D721Med (cell line): ENCODE data around the gene PDE11A.
A peak's percentile ranks its signal among the peaks of the same experiment; 100 is the strongest.

Experiments
- DNase-seq: peaks from one replicate; pipeline ENCODE4 v3.0.0; 2011; ENCODE audit warnings: low spot score; ENCODE audit not compliant: insufficient read length
- FAIRE-seq: peaks from 2 replicates; lab custom pipeline; 2011; peaks lifted over from hg19 to GRCh38; lab: Jason Lieb, UNC
- CTCF ChIP-seq: IDR thresholded peaks from 2 replicates; pipeline ENCODE4 v1.5.1; 2012; ENCODE audit warnings: mild to moderate bottlenecking, control low read depth; ENCODE audit not compliant: insufficient read depth; ENCODE audit errors: missing control alignments

The PDE11A gene

GRCh38 chr2:178074123-178075005, 1.8 kb upstream of the PDE11A start:
- FAIRE-seq (no peak), DNase-seq (no peak)
- TF ChIP-seq CTCF = no peak

- no peak for TF ChIP-seq CTCF
- FAIRE-seq (no peak), DNase-seq (no peak)
These were observed 586 bp downstream of the PDE11A start for GRCh38 chr2:178072000-178072382.

GRCh38 chr2:178070824-178071223, 1.8 kb downstream of the PDE11A start:
- no peak for TF ChIP-seq CTCF
- DNase-seq = no peak
- no peak for FAIRE-seq

- FAIRE-seq (no peak), DNase-seq (no peak)
- peak; percentile 12 for TF ChIP-seq CTCF
These were observed 3.0 kb downstream of the PDE11A start for GRCh38 chr2:178069551-178069950.

- FAIRE-seq = no peak
- DNase-seq = no peak
- TF ChIP-seq CTCF = no peak
These were observed 3.6 kb downstream of the PDE11A start for GRCh38 chr2:178068823-178069454.

GRCh38 chr2:178066890-178067669, 5.5 kb downstream of the PDE11A start:
- no peak for TF ChIP-seq CTCF
- DNase-seq = no peak
- no peak for FAIRE-seq
